K562 (cell line): Measurements from ENCODE around the gene LINGO3. TPM values are rescaled to one million over a fixed set of nuclear protein-coding genes. Genes with fewer than 3 reads are reported as not detected.

Experiments
- ATF1 ChIP-seq, 2 experiments: fragments of 450-650 bp in 1 of 2; IDR thresholded peaks; 2 replicates each; pipeline ENCODE4 v1.6.1; 2016; ENCODE audit warnings: missing compliant biosample characterization in 1 of 2, missing genetic modification characterization in 1 of 2
- HMGN3 ChIP-seq: IDR thresholded peaks from 2 replicates; pipeline ENCODE4 v1.6.1; 2011; ENCODE audit warnings: borderline replicate concordance, low read depth, mild to moderate bottlenecking, mixed read lengths, low read length; ENCODE audit not compliant: insufficient read length; ENCODE audit errors: extremely low read depth
- KDM5B ChIP-seq: fragments of 200-600 bp; sonication (generic); IDR thresholded peaks from 2 replicates; pipeline ENCODE4 v1.6.1; 2012; ENCODE audit warnings: low read depth, mild to moderate bottlenecking, moderate library complexity, low read length, control low read depth, inconsistent platforms; ENCODE audit not compliant: insufficient replicate concordance
- NFIX ChIP-seq: fragments of 250-450 bp; sonication (Bioruptor Pico); IDR thresholded peaks from 2 replicates; pipeline ENCODE4 v1.4.0; 2020; ENCODE audit warnings: low read depth, mild to moderate bottlenecking, moderate library complexity
- NONO ChIP-seq, 2 experiments: fragments of 200-400 bp in 1 of 2; fragments of 450-650 bp in 1 of 2; formaldehyde crosslinking in 1 of 2; IDR thresholded peaks; 2 replicates each; pipeline ENCODE4 v1.6.1; 2017; ENCODE audit warnings: low read depth in 2 of 2, mild to moderate bottlenecking in 2 of 2, moderate library complexity in 2 of 2, low read length in 1 of 2
- NUFIP1 ChIP-seq: fragments of 450-650 bp; IDR thresholded peaks from 2 replicates; pipeline ENCODE4 v1.6.1; 2018; ENCODE audit not compliant: partially characterized antibody
- PCBP2 ChIP-seq: fragments of 200-400 bp; formaldehyde crosslinking; IDR thresholded peaks from 2 replicates; pipeline ENCODE4 v1.6.1; 2018; ENCODE audit warnings: low read length, low read depth, mild to moderate bottlenecking, moderate library complexity; ENCODE audit not compliant: poor library complexity, severe bottlenecking
- SMAD1 ChIP-seq: fragments of 150-350 bp; IDR thresholded peaks from 2 replicates; pipeline ENCODE4 v1.6.1; 2014; ENCODE audit warnings: low read length, low read depth; ENCODE audit not compliant: partially characterized antibody
- STAT5A ChIP-seq: IDR thresholded peaks from 2 replicates; pipeline ENCODE4 v1.6.1; 2012; ENCODE audit warnings: low read length, inconsistent platforms, borderline replicate concordance
- TAF15 ChIP-seq: fragments of 200-400 bp; formaldehyde crosslinking; IDR thresholded peaks from 2 replicates; pipeline ENCODE4 v1.6.1; 2017; ENCODE audit warnings: mild to moderate bottlenecking, low read depth, low read length, moderate library complexity
- ZNF165 ChIP-seq: fragments of 250-450 bp; sonication (Bioruptor Pico); IDR thresholded peaks from 2 replicates; pipeline ENCODE4 v1.4.0; 2020; ENCODE audit warnings: borderline replicate concordance
- ZNF644 ChIP-seq: fragments of 200-800 bp; sonication (Bioruptor generic); IDR thresholded peaks from 2 replicates; pipeline ENCODE4 v1.6.1; 2016; ENCODE audit warnings: low read depth, missing genetic modification characterization, missing compliant biosample characterization
- polyA plus RNA-seq, 8 experiments: library from polyadenylated mRNA; depleted of rRNA in 4 of 8; stranded (reverse) in 5 of 8; unstranded in 3 of 8; fragments of >200 nt; fragmentation: Nextera tagmentation in 2 of 8; fragmentation: Illumina TruSeq in 1 of 8; extraction: Ambion mirVana in 2 of 8; extraction: Trizol in 1 of 8; gene quantifications; 2 replicates each; pipeline versions ENCODE4 v1.2.1 to v1.2.3, GENCODE V29; 2011 to 2014; ENCODE audit warnings: inconsistent platforms in 1 of 8, missing spikeins in 1 of 8
- total RNA-seq, 7 experiments: library from RNA; depleted of rRNA in 6 of 7; stranded (reverse); fragments of >200 nt in 6 of 7; fragmentation: Illumina TruSeq in 2 of 7; extraction: Trizol in 2 of 7; gene quantifications; 2 replicates each; pipeline versions ENCODE4 v1.2.1 to v1.2.3, GENCODE V29; 2011 to 2021; ENCODE audit warnings: low replicate concordance in 1 of 7
- TF ChIP-seq, protein P1 (sequence below): fragments of 200-800 bp; sonication (Bioruptor generic); IDR thresholded peaks from 2 replicates; pipeline ENCODE4 v1.6.1; 2017; ENCODE audit warnings: missing genetic modification characterization, missing compliant biosample characterization
- TF ChIP-seq, protein P2 (sequence below): fragments of 450-650 bp; conservative IDR thresholded peaks from 2 replicates; pipeline ENCODE4 v1.6.1; 2016; ENCODE audit warnings: missing genetic modification characterization, low read depth, mild to moderate bottlenecking, missing compliant biosample characterization, moderate library complexity
- TF ChIP-seq, protein P3 (sequence below): fragments of 250-450 bp; sonication (Bioruptor Pico); IDR thresholded peaks from 2 replicates; pipeline ENCODE4 v1.9.0; 2021; ENCODE audit warnings: mild to moderate bottlenecking
- TF ChIP-seq, protein P4 (sequence below), 2 experiments: fragments of 150-350 bp in 1 of 2; IDR thresholded peaks; 2 replicates each; pipeline ENCODE4 v1.6.1; 2012 to 2016; ENCODE audit warnings: low read depth in 2 of 2, low read length in 2 of 2, mild to moderate bottlenecking in 1 of 2, moderate library complexity in 1 of 2
- TF ChIP-seq, protein P5 (sequence below): fragments of 250-450 bp; sonication (Bioruptor Pico); IDR thresholded peaks from 2 replicates; pipeline ENCODE4 v1.4.0; 2020; ENCODE audit warnings: borderline replicate concordance

Gene LINGO3
- total and polyA plus RNA-seq, 9 of the 15 experiments (the other 6 are each of a cell fraction or from before 2014, with no cell fraction given): 0.03 to 0.05 (median 0.03) TPM; not detected in 6

DNA sequence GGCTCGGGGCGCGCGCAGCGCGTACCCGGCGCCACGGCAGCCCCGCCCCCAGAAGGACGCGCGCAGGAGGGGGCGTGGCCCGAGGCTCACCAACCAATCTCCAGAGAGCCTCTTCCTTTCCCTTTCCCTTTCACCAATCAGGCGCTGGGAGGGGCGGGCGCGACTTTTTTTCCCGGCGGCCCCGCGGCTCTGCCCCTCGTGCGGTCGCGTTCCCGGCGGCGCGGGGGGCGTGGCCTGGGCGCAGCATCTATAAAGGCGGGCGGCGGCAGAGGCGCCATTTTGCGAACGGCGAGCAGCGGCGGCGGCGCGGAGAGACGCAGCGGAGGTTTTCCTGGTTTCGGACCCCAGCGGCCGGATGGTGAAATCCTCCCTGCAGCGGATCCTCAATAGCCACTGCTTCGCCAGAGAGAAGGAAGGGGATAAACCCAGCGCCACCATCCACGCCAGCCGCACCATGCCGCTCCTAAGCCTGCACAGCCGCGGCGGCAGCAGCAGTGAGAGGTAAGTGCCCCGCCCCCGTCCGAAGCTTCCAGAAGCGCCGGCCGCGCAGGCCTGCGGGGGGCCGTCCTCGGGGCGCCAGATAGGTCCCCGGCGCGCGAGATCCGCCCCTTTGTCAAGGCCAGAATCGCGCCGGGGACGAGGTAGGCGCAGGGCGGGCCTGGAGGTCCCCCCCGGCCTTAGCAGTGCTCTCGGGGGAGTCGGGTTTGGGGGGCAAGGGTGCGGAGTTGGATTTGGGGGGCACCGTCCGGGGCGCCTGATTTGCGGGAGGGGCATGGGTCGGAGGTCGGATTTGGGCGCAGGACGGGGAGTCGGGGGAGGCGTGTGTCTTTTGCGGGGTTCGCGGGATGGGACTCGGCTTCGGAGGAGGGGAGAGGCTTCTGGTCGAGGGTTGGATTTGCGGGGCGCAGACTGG, 38.5 kb downstream of the LINGO3 start (continued):
- no peak for TF ChIP-seq STAT5A
- TF ChIP-seq, protein P1, sequence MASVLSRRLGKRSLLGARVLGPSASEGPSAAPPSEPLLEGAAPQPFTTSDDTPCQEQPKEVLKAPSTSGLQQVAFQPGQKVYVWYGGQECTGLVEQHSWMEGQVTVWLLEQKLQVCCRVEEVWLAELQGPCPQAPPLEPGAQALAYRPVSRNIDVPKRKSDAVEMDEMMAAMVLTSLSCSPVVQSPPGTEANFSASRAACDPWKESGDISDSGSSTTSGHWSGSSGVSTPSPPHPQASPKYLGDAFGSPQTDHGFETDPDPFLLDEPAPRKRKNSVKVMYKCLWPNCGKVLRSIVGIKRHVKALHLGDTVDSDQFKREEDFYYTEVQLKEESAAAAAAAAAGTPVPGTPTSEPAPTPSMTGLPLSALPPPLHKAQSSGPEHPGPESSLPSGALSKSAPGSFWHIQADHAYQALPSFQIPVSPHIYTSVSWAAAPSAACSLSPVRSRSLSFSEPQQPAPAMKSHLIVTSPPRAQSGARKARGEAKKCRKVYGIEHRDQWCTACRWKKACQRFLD: peak; percentile 94
- TF ChIP-seq TAF15: no peak
- no peak for TF ChIP-seq NUFIP1
- TF ChIP-seq, protein P2, sequence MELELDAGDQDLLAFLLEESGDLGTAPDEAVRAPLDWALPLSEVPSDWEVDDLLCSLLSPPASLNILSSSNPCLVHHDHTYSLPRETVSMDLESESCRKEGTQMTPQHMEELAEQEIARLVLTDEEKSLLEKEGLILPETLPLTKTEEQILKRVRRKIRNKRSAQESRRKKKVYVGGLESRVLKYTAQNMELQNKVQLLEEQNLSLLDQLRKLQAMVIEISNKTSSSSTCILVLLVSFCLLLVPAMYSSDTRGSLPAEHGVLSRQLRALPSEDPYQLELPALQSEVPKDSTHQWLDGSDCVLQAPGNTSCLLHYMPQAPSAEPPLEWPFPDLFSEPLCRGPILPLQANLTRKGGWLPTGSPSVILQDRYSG (tag): peak; percentile 77; the same call in 1 of the 2 replicates
- TF ChIP-seq KDM5B: peak; percentile 97
- TF ChIP-seq SMAD1: peak; percentile 98
- TF ChIP-seq ZNF165: no peak
- TF ChIP-seq, protein P3, sequence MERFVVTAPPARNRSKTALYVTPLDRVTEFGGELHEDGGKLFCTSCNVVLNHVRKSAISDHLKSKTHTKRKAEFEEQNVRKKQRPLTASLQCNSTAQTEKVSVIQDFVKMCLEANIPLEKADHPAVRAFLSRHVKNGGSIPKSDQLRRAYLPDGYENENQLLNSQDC (CRISPR knock-in tag): peak; percentile 89; the same call in 1 of the 2 replicates
- peak; percentile 87 for TF ChIP-seq PCBP2
- peak; percentile 66 to 94; a peak in 3 of 4 replicates for TF ChIP-seq NONO (IDR thresholded peaks at IDR 0.05; ENCODE audit: low read depth in 2 of 2, low read length in 1 of 2)
- TF ChIP-seq, protein P4, sequence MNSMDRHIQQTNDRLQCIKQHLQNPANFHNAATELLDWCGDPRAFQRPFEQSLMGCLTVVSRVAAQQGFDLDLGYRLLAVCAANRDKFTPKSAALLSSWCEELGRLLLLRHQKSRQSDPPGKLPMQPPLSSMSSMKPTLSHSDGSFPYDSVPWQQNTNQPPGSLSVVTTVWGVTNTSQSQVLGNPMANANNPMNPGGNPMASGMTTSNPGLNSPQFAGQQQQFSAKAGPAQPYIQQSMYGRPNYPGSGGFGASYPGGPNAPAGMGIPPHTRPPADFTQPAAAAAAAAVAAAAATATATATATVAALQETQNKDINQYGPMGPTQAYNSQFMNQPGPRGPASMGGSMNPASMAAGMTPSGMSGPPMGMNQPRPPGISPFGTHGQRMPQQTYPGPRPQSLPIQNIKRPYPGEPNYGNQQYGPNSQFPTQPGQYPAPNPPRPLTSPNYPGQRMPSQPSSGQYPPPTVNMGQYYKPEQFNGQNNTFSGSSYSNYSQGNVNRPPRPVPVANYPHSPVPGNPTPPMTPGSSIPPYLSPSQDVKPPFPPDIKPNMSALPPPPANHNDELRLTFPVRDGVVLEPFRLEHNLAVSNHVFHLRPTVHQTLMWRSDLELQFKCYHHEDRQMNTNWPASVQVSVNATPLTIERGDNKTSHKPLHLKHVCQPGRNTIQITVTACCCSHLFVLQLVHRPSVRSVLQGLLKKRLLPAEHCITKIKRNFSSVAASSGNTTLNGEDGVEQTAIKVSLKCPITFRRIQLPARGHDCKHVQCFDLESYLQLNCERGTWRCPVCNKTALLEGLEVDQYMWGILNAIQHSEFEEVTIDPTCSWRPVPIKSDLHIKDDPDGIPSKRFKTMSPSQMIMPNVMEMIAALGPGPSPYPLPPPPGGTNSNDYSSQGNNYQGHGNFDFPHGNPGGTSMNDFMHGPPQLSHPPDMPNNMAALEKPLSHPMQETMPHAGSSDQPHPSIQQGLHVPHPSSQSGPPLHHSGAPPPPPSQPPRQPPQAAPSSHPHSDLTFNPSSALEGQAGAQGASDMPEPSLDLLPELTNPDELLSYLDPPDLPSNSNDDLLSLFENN (IDR thresholded peaks at IDR 0.05; ENCODE audit: low read depth in 2 of 2, low read length in 2 of 2): peak in 1 of 2 experiments; percentile 87; a peak in 2 of 4 replicates
- no peak for TF ChIP-seq NFIX (CRISPR knock-in tag)
- no peak for TF ChIP-seq ATF1 (CRISPR knock-in tag; IDR thresholded peaks at IDR 0.05)
- peak; percentile 79 for TF ChIP-seq ATF1 (tag; IDR thresholded peaks at IDR 0.05)
- peak; percentile 92 for TF ChIP-seq ZNF644 (tag)
- TF ChIP-seq, protein P5, sequence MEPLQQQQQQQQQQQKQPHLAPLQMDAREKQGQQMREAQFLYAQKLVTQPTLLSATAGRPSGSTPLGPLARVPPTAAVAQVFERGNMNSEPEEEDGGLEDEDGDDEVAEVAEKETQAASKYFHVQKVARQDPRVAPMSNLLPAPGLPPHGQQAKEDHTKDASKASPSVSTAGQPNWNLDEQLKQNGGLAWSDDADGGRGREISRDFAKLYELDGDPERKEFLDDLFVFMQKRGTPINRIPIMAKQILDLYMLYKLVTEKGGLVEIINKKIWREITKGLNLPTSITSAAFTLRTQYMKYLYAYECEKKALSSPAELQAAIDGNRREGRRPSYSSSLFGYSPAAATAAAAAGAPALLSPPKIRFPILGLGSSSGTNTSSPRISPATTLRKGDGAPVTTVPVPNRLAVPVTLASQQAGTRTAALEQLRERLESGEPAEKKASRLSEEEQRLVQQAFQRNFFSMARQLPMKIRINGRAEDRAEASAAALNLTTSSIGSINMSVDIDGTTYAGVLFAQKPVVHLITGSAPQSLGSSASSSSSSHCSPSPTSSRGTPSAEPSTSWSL (CRISPR knock-in tag): no peak
- peak; percentile 10 for TF ChIP-seq HMGN3
